ENCODE data around the gene RXFP4. TPM values are rescaled to one million over a fixed set of nuclear protein-coding genes. Genes with fewer than 3 reads are reported as not detected.

Gene RXFP4
- total RNA-seq, 1 donor from 2014 or later, result not detected

DNA sequence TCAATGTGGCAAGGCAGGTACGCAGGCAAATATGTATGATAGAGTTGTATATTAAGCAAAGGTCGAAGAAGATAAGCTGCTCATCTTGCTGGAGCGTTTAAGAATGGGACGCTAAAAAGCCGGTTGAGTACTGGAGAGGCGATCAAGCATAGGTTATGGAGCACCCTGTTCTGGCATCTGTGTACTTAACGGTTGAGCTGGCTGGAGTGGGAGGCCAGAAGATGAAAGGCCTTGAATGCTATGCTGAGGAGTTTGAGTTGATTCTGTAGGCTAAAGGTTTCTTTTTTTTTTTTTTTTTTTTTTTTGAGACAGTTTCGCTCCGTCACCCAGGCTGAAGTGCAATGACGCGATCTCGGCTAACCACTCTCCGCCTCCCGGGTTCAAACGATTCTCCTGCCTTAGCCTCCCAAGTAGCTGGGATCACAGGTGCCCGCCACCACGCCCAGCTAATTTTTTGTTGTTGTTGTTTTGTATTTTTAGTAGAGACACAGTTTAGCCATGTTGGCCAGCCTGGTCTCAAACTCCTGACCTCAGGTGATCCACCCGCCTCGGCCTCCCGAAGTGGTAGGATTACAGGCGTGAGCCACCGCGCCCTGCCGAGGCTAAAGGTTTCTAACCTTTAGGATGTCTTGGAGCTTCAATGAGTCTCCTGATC is 6.4 kb upstream of the RXFP4 start:
- no peak overlapping the region for H3K27ac Mint-ChIP-seq
- no peak for DNase-seq
- H3K4me3 Mint-ChIP-seq, result no peak overlapping the region
- peaks cover 28% of the 10 kb centered on the region for H3K36me3 Mint-ChIP-seq (ENCODE audit: low read depth)
- H3K9me3 Mint-ChIP-seq, result no peaks in the 10 kb centered on the region
- intact Hi-C loops (cut with micrococcal nuclease), result loop anchor here (1.0 to 5.0 kb wide), 6 partner anchors 11 to 132 kb away; partner anchors contain the start of genes LAMTOR2, RIT1 and SYT11
- H3K4me1 Mint-ChIP-seq, result peaks cover 28% of the 10 kb centered on the region
- H3K27me3 Mint-ChIP-seq, result no peaks in the 10 kb centered on the region

DNA sequence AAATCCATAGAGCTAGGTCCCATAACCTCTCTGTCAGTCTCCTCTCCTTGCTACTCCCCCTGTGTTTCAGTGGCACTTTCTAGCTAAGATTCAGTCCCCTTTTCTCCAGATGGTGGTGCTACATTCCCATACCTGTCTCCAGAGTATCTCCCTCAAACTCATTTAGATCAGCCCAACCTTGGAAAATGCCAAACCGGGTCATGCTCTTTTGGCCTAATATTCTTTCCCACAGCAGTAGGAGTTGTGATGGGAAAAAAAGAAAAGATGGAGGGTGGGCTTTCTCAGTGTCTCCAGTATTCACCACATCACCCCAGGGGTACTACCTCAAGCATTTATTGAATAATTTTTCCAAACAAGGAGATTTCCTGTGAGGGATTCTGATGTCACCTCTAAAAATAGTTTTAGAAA is 3.2 kb upstream of the RXFP4 start:
- DNase-seq, result peak; percentile 84
- H3K4me3 Mint-ChIP-seq, result no peak overlapping the region
- peaks cover 7% of the 10 kb centered on the region for H3K36me3 Mint-ChIP-seq (ENCODE audit: low read depth)
- no peaks in the 10 kb centered on the region for H3K27me3 Mint-ChIP-seq
- no peaks in the 10 kb centered on the region for H3K9me3 Mint-ChIP-seq
- peak overlapping the region; percentile 7 for H3K27ac Mint-ChIP-seq
- peaks cover 30% of the 10 kb centered on the region for H3K4me1 Mint-ChIP-seq
- intact Hi-C loops (cut with micrococcal nuclease), result loop anchor here (1.0 kb wide), 2 partner anchors 8 to 51 kb away; no protein-coding TSS in a partner anchor

DNA sequence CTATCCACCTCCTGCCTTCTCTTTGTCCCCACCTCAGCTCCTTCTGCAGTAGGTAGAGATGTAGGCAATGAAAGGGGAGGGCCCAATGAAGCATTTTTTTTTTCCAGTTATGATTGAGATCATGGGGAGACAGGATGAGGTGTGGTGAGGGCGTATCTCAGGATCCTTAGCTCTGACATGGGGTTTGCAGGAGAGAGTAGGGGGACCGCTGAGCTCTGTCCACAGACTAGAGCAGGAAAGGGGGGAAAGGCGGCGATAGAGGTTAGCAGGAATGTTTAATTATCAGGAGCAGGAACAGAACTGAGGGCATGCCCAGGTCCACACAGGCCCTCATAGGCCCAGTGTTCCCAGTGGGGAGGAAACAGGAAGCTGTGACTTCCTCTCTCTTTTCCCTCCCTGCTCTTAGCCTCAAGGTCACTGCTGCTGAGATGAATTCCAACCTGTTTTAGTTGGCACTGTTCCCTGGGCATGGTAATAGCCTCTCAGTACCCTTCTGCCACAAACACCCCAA is 901 bp upstream of the RXFP4 start:
- intact Hi-C loops (cut with micrococcal nuclease), result no loop called here
- Mint-ChIP-seq H3K4me3 (peak overlapping the region; percentile 7), H3K27me3 (no peaks in the 10 kb centered on the region), H3K4me1 (peaks cover 40% of the 10 kb centered on the region), H3K9me3 (no peaks in the 10 kb centered on the region), H3K36me3 (ENCODE audit: low read depth) (peaks cover 14% of the 10 kb centered on the region), H3K27ac (peak overlapping the region; percentile 84)
- peak; percentile 66 for DNase-seq

- H3K4me3 Mint-ChIP-seq, result no peak overlapping the region
- H3K27me3 Mint-ChIP-seq, result no peaks in the 10 kb centered on the region
- no peaks in the 10 kb centered on the region for H3K9me3 Mint-ChIP-seq
- no peak for DNase-seq
- intact Hi-C loops (cut with micrococcal nuclease), result no loop called here
- peaks cover 51% of the 10 kb centered on the region for H3K4me1 Mint-ChIP-seq
- H3K36me3 Mint-ChIP-seq (ENCODE audit: low read depth), result peaks cover 24% of the 10 kb centered on the region
- H3K27ac Mint-ChIP-seq, result peak overlapping the region; percentile 84
These were observed 550 bp downstream of the RXFP4 start for GRCh38 chr1:155941845-155942531.

DNA sequence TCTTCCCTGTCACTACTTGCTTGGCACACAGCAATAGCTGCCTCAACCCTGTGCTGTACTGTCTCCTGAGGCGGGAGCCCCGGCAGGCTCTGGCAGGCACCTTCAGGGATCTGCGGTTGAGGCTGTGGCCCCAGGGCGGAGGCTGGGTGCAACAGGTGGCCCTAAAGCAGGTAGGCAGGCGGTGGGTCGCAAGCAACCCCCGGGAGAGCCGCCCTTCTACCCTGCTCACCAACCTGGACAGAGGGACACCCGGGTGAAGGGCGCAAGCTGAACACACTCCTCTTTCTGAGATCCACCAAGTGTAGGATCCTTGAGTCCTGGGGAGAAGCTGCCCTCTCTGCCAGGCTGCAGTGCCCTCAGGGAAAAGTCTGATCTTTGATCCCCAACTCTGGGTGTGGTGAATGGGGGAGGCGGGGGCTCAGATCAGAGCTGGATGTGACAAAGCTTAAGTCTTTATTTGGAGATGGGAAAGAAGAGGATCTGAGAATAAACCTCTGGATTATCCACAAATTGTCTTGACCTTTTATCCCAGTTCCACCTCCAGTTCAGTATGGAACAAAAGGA is 1.2 kb downstream of the RXFP4 start:
- Mint-ChIP-seq H3K4me1 (peaks cover 53% of the 10 kb centered on the region), H3K27ac (peak overlapping the region; percentile 45), H3K9me3 (no peaks in the 10 kb centered on the region), H3K36me3 (ENCODE audit: low read depth) (peaks cover 29% of the 10 kb centered on the region), H3K27me3 (no peaks in the 10 kb centered on the region), H3K4me3 (no peak overlapping the region)
- DNase-seq, result no peak
- intact Hi-C loops (cut with micrococcal nuclease), result no loop called here

- peak overlapping the region; percentile 83 for H3K27ac Mint-ChIP-seq
- H3K4me3 Mint-ChIP-seq, result no peak overlapping the region
- peaks cover 49% of the 10 kb centered on the region for H3K4me1 Mint-ChIP-seq
- DNase-seq, result no peak
- H3K9me3 Mint-ChIP-seq, result no peaks in the 10 kb centered on the region
- no peaks in the 10 kb centered on the region for H3K27me3 Mint-ChIP-seq
- peaks cover 36% of the 10 kb centered on the region for H3K36me3 Mint-ChIP-seq (ENCODE audit: low read depth)
- intact Hi-C loops (cut with micrococcal nuclease), result no loop called here
These were observed 3.0 kb downstream of the RXFP4 start for GRCh38 chr1:155944444-155944799.

DNA sequence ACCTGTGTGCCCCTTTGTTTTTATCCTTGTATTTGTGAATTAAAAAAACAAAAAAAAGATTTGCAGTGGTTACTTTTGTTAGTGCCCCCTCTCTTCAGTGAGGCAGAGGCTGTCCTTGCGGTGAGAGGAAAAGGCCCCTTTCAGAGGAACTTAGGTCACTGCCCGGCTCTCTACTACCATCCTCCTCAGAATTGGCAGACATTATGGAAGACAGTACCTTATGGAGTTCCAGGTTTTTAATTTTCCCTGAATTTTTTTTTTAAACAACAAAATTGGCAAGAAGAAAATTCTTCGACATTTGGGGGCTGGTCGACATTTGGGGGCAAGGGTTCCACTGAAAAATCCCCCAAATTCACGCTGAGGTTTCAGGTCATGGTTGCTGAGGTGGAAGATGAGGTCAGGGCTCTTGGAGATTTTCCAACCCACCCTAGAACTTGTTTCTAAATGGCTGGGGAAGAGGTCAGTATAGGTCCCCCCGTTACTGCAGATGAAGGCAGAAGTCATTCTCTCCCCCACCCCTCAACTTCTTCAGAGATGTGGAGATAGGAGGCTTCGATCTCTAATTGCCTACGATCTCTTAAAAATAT is 5.3 kb downstream of the RXFP4 start:
- intact Hi-C loops (cut with micrococcal nuclease), result loop anchor here (1.0 kb wide), 3 partner anchors 8 to 31 kb away; partner anchors contain the start of gene KHDC4
- Mint-ChIP-seq H3K27me3 (no peaks in the 10 kb centered on the region), H3K27ac (peak overlapping the region; percentile 93), H3K4me1 (peaks cover 35% of the 10 kb centered on the region), H3K36me3 (ENCODE audit: low read depth) (peaks cover 50% of the 10 kb centered on the region), H3K9me3 (no peaks in the 10 kb centered on the region), H3K4me3 (peak overlapping the region; percentile 64)
- peak; percentile 55 for DNase-seq

- no peaks in the 10 kb centered on the region for H3K9me3 Mint-ChIP-seq
These were observed 5.9 kb downstream of the RXFP4 start for GRCh38 chr1:155947292-155947691.

GRCh38 chr1:155947741-155948140 is 6.3 kb downstream of the RXFP4 start:
- H3K27ac Mint-ChIP-seq, result peak overlapping the region; percentile 37
- H3K4me1 Mint-ChIP-seq, result peaks cover 29% of the 10 kb centered on the region
- no peaks in the 10 kb centered on the region for H3K27me3 Mint-ChIP-seq
- peaks cover 57% of the 10 kb centered on the region for H3K36me3 Mint-ChIP-seq (ENCODE audit: low read depth)
- no peak overlapping the region for H3K4me3 Mint-ChIP-seq
- intact Hi-C loops (cut with micrococcal nuclease), result no loop called here
- H3K9me3 Mint-ChIP-seq, result no peaks in the 10 kb centered on the region
- no peak for DNase-seq

More at GRCh38 chr1:155947292-155947691, 5.9 kb downstream of the RXFP4 start:
- Mint-ChIP-seq H3K27me3 (no peaks in the 10 kb centered on the region), H3K27ac (peak overlapping the region; percentile 93), H3K4me1 (peaks cover 31% of the 10 kb centered on the region), H3K4me3 (peak overlapping the region; percentile 64), H3K36me3 (ENCODE audit: low read depth) (peaks cover 55% of the 10 kb centered on the region)
- peak; percentile 54 for DNase-seq
- intact Hi-C loops (cut with micrococcal nuclease), result no loop called here

- H3K36me3 Mint-ChIP-seq (ENCODE audit: low read depth), result peaks cover 68% of the 10 kb centered on the region
- H3K4me1 Mint-ChIP-seq, result peaks cover 19% of the 10 kb centered on the region
- no peak overlapping the region for H3K4me3 Mint-ChIP-seq
- H3K9me3 Mint-ChIP-seq, result no peaks in the 10 kb centered on the region
- H3K27me3 Mint-ChIP-seq, result no peaks in the 10 kb centered on the region
- DNase-seq, result no peak
- H3K27ac Mint-ChIP-seq, result no peak overlapping the region
- intact Hi-C loops (cut with micrococcal nuclease), result no loop called here
These were observed 9.4 kb downstream of the RXFP4 start for GRCh38 chr1:155950829-155951228.

DNA sequence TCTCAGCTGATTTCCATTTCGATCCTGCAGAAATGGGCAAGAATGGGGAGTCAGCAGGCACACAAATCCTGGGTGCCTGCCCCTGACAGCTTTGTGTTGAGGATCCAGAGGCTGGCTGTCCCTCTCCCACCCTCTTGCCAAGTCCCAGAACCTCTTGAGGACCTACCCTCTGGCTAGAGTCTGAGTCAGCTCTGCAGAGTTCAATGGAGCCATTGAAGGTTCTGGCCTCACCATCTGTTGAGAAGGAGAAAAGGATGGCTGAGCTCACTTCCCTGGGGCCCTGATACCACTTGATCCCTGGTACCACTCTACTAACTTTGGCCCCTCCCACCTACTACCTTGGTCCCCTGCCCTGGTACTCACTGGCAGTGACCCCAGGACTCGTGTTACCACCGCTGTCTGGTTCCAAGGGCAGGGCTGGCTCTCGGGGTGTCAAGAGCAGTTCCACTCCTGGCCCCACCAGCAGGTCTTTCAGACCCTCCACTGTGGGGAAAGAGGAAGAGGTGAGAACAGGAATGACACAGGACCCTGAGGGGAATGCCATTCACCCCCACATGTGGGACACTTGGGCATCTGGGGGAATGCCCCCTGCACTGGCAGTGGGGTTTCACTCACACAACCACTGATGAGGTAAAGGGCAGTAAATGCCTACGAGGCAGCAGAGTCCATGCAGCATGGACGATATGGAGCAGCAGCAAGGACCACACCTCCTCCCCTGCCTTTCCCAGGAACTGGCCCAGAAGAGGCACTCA is 10.5 kb downstream of the RXFP4 start:
- H3K4me3 Mint-ChIP-seq, result no peak overlapping the region
- DNase-seq, result no peak
- H3K27me3 Mint-ChIP-seq, result no peaks in the 10 kb centered on the region
- peaks cover 9% of the 10 kb centered on the region for H3K4me1 Mint-ChIP-seq
- no peaks in the 10 kb centered on the region for H3K9me3 Mint-ChIP-seq
- intact Hi-C loops (cut with micrococcal nuclease), result no loop called here
- H3K27ac Mint-ChIP-seq, result no peak overlapping the region
- peaks cover 58% of the 10 kb centered on the region for H3K36me3 Mint-ChIP-seq (ENCODE audit: low read depth)

DNA sequence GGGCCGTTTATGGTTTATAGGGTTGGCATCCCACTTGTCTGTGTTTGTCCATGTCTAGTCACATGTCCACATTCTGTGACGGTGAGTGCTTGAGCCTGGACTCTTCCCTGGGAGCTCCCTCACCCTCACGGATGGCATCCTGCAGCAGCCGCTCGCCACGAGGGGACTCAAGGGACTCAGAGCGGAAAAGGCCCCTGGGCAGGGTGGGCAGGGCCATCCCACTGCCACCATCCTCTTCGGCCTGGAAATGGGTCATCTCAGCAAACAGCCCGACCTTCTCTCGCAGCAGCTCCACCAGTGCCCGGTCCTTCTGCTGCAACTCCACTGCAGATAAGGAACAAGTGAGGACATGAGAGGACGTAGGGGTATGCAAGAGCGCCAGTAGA is 11.1 kb downstream of the RXFP4 start:
- H3K9me3 Mint-ChIP-seq, result no peaks in the 10 kb centered on the region
- peaks cover 5% of the 10 kb centered on the region for H3K4me1 Mint-ChIP-seq
- no peak overlapping the region for H3K27ac Mint-ChIP-seq
- peaks cover 59% of the 10 kb centered on the region for H3K36me3 Mint-ChIP-seq (ENCODE audit: low read depth)
- no peak overlapping the region for H3K4me3 Mint-ChIP-seq
- no peaks in the 10 kb centered on the region for H3K27me3 Mint-ChIP-seq
- intact Hi-C loops (cut with micrococcal nuclease), result no loop called here
- no peak for DNase-seq

DNA sequence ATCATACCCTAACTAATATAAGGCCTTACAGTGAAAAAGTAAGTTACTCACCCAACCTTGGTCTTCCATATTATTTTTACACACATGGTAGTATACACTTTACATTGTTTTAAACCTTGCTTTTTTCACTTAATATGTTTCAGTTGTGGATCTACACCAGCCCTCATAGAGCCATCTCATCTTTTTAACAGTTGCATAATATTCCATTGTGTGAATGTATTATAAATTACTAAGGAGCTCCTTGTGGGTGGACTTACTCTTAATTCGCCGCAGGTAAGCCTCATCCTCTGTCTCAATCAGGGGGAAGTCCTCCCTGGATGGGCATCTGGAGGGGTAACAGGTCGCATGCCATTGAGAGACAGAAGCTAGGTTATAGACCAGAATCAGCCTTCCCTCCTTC is 13.2 kb downstream of the RXFP4 start:
- Mint-ChIP-seq H3K36me3 (ENCODE audit: low read depth) (peaks cover 65% of the 10 kb centered on the region), H3K9me3 (no peaks in the 10 kb centered on the region), H3K27ac (no peak overlapping the region)

More for the DNA sequence above, 13.2 kb downstream of the RXFP4 start:
- no peak for DNase-seq
- no peak overlapping the region for H3K4me3 Mint-ChIP-seq
- intact Hi-C loops (cut with micrococcal nuclease), result no loop called here
- H3K4me1 Mint-ChIP-seq, result peaks cover 3% of the 10 kb centered on the region
- H3K27me3 Mint-ChIP-seq, result no peaks in the 10 kb centered on the region
